WI38 (cell line): ENCODE results near the gene COL6A1.
"Not testable (repeated sequence)": the region's sequence is repeated elsewhere in the genome, so short reads cannot be mapped to it uniquely, and the experiment has no call there.

Experiments used
- H3K4me3 ChIP-seq: 2 replicates; pipeline ENCODE4 v1.5.1; 2011; ENCODE audit warnings: low read depth, mild to moderate bottlenecking, control low read depth, low read length
- TF ChIP-seq, protein P1 (sequence below): IDR thresholded peaks from 2 replicates; pipeline ENCODE4 v1.5.1; 2012; ENCODE audit warnings: low read depth, mild to moderate bottlenecking, control low read depth, low read length

The COL6A1 gene

DNA sequence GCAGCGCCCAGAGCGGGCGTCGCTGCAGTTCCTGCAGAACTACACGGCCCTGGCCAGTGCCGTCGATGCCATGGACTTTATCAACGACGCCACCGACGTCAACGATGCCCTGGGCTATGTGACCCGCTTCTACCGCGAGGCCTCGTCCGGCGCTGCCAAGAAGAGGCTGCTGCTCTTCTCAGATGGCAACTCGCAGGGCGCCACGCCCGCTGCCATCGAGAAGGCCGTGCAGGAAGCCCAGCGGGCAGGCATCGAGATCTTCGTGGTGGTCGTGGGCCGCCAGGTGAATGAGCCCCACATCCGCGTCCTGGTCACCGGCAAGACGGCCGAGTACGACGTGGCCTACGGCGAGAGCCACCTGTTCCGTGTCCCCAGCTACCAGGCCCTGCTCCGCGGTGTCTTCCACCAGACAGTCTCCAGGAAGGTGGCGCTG is 22.0 kb downstream of the COL6A1 start:
- TF ChIP-seq, protein P1, sequence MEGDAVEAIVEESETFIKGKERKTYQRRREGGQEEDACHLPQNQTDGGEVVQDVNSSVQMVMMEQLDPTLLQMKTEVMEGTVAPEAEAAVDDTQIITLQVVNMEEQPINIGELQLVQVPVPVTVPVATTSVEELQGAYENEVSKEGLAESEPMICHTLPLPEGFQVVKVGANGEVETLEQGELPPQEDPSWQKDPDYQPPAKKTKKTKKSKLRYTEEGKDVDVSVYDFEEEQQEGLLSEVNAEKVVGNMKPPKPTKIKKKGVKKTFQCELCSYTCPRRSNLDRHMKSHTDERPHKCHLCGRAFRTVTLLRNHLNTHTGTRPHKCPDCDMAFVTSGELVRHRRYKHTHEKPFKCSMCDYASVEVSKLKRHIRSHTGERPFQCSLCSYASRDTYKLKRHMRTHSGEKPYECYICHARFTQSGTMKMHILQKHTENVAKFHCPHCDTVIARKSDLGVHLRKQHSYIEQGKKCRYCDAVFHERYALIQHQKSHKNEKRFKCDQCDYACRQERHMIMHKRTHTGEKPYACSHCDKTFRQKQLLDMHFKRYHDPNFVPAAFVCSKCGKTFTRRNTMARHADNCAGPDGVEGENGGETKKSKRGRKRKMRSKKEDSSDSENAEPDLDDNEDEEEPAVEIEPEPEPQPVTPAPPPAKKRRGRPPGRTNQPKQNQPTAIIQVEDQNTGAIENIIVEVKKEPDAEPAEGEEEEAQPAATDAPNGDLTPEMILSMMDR = no peak
- H3K4me3 ChIP-seq = no peak overlapping the region

GRCh38 chr21:46004168-46004861 is 22.7 kb downstream of the COL6A1 start:
- TF ChIP-seq, protein P1 = no peak
- H3K4me3 ChIP-seq = no peak overlapping the region

- H3K4me3 ChIP-seq = no peak overlapping the region
- TF ChIP-seq, protein P1 = no peak
Measured at GRCh38 chr21:46005081-46005480, 23.5 kb downstream of the COL6A1 start.

- no peak overlapping the region for H3K4me3 ChIP-seq
- TF ChIP-seq, protein P1 = no peak
Measured at GRCh38 chr21:46005481-46005881, 23.9 kb downstream of the COL6A1 start.

GRCh38 chr21:46005894-46006546 is 24.4 kb downstream of the COL6A1 start:
- H3K4me3 ChIP-seq = not testable (repeated sequence)

- TF ChIP-seq, protein P1 = no peak
- H3K4me3 ChIP-seq = no peak overlapping the region
Measured at GRCh38 chr21:46006547-46007491, 25.2 kb downstream of the COL6A1 start.

DNA sequence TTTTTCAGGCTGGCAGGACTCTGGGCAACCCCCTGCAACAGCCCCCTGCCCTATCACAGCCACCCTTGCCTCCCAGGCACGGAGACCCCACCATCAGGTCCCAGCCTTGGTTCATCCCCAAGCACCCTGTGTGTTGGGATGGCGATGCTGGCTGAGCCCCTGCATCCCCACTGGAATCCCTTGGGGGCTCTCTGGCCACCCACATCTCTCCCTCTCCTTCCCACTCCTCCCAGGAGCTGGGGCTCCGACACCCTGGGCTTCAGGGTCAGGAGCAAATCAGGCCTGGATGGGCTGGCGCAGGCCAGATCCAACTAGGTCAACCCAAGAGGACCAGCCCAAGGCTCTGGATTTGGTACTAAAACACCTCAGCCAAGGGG is 25.9 kb downstream of the COL6A1 start:
- no peak overlapping the region for H3K4me3 ChIP-seq
- TF ChIP-seq, protein P1 = no peak
